Right lobe of liver (tissue), 6 donors: ENCODE measurements around the gene CHRNA5. TPM values are rescaled to one million over a fixed set of nuclear protein-coding genes. Genes with fewer than 3 reads are reported as not detected.

Source experiments
- ATAC-seq, 4 donors: fragments of 200-7000 bp; cut with Tn5 transposase; one replicate each; pipeline ENCODE4 v1.9.1; 2020; ENCODE audit warnings: mild to moderate bottlenecking in 4 of 4, moderate library complexity in 4 of 4
- DNase-seq, 3 donors: peaks; one replicate each; pipeline ENCODE4 v3.0.0-alpha.2; 2020
- H3K27ac ChIP-seq, 3 donors: fragments of 200-600 bp; one replicate each; pipeline ENCODE4 v1.8.0; 2022
- H3K27me3 ChIP-seq, 2 donors: fragments of 200-600 bp; one replicate each; pipeline ENCODE4 v1.8.0; 2022
- H3K36me3 ChIP-seq, 4 donors: fragments of 200-600 bp; sonication (generic) in 1 of 4; one replicate each; pipeline versions ENCODE4 v1.5.1 to v1.8.0; 2017 to 2022; ENCODE audit warnings: control low read depth in 1 of 4
- H3K4me1 ChIP-seq, 4 donors: fragments of 200-600 bp; sonication (generic) in 1 of 4; one replicate each; pipeline versions ENCODE4 v1.5.1 to v1.8.0; 2017 to 2022; ENCODE audit warnings: control low read depth in 1 of 4
- H3K4me3 ChIP-seq, 3 donors: fragments of 200-600 bp; one replicate each; pipeline ENCODE4 v1.8.0; 2022
- H3K9me3 ChIP-seq, 4 donors: fragments of 200-600 bp; sonication (generic) in 1 of 4; one replicate each; pipeline versions ENCODE4 v1.5.1 to v1.8.0; 2017 to 2022; ENCODE audit warnings: control low read depth in 1 of 4
- POLR2A ChIP-seq: fragments of 450-650 bp; IDR thresholded peaks from one replicate; pipeline ENCODE4 v1.6.1; 2017; ENCODE audit warnings: antibody characterized with exemption, mild to moderate bottlenecking
- WGBS: methylation state at CpG from one replicate; pipeline ENCODE4 v1.1.6; 2018; ENCODE audit warnings: low coverage, low lambda C conversion rate; ENCODE audit not compliant: insufficient coverage; ENCODE audit errors: missing lambda C conversion rate; 5-methylcytosine and 5-hydroxymethylcytosine counted together
- intact Hi-C, 2 donors: fragments of 100-400 bp; cut with DNase I; formaldehyde crosslinking; loops; one replicate each; pipeline versions ENCODE4 v1.11.2 to v1.14.1; 2022
- total RNA-seq, 6 experiments: library from RNA; depleted of rRNA in 2 of 6; stranded (reverse); fragments of >200 nt in 2 of 6; fragmentation: NEBNext Ultra II Directional in 3 of 6; extraction: Animal tissue kit (Norgen Biotek cat#: 25700) in 3 of 6; gene quantifications; one replicate each; pipeline versions ENCODE4 v1.1.0 to v1.2.4, GENCODE V29; 2016 to 2023
- TF ChIP-seq, protein P1 (sequence below), 4 donors: fragments of 200-600 bp in 3 of 4; fragments of 450-650 bp in 1 of 4; IDR thresholded peaks; one replicate each; pipeline versions ENCODE4 v1.5.1 to v1.8.0; 2016 to 2022; ENCODE audit warnings: antibody characterized with exemption in 4 of 4, mild to moderate bottlenecking in 2 of 4
- donor health status: DM: no; HTN: yes; CAD: no.
- donor health status: DM: no; HTN: no; CAD: no.
- donor health status: DM: no; HTN: no; CAD: no.
- donor health status: DM: no; HTN: yes; CAD: no.
- donor health status: DM: no; HTN: yes; CAD: no.

CHRNA5 gene
- total RNA-seq, 6 experiments from 2014 or later: 0.19 to 0.56 (median 0.38) TPM; not detected in 1

DNA sequence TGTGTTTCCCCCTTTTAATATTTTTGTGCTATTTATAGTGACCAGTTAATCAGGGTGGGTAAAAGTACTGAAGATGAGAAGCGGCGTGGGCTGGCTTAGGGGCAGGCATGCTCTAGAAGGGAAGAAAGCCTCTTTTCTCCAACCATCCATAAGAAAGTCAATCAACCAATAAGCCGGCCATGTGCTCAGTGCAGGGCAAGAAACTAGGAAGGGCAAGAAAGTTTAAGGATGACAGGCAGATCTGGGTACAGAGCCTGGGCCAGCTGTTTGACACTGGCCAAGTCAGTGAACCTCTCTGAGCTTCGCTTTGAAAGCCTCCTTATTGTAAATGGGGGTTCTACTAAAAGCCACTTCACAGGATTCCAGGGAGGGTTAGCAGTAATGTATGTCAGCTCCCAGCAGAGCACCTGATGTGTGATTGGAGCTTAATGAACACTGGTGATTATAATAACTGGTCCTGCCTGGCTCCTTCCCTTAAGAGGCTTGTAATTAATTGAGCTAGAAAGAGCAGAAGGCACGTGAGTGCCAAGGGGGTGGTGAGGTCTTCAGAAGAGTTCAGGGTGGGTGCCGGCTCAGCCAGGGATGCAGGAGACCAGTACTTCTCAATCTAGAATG lies 61.2 kb downstream of the CHRNA5 start:
- Histone ChIP-seq H3K4me1 (no peaks in the 10 kb centered on the region), H3K9me3 (no peaks in the 10 kb centered on the region), H3K4me3 (no peak overlapping the region), H3K27ac (no peak overlapping the region), H3K36me3 (no peaks in the 10 kb centered on the region), H3K27me3 (no peaks in the 10 kb centered on the region)
- DNase-seq (no peak), ATAC-seq (no peak)
- TF ChIP-seq, protein P1, sequence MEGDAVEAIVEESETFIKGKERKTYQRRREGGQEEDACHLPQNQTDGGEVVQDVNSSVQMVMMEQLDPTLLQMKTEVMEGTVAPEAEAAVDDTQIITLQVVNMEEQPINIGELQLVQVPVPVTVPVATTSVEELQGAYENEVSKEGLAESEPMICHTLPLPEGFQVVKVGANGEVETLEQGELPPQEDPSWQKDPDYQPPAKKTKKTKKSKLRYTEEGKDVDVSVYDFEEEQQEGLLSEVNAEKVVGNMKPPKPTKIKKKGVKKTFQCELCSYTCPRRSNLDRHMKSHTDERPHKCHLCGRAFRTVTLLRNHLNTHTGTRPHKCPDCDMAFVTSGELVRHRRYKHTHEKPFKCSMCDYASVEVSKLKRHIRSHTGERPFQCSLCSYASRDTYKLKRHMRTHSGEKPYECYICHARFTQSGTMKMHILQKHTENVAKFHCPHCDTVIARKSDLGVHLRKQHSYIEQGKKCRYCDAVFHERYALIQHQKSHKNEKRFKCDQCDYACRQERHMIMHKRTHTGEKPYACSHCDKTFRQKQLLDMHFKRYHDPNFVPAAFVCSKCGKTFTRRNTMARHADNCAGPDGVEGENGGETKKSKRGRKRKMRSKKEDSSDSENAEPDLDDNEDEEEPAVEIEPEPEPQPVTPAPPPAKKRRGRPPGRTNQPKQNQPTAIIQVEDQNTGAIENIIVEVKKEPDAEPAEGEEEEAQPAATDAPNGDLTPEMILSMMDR (IDR thresholded peaks at IDR 0.05): no peak
- 63% methylated on average over 6 of the region's 6 CpGs for WGBS
- intact Hi-C loops: no loop called here

- WGBS: 54% methylated on average over 5 of the region's 8 CpGs
- no peaks in the 10 kb centered on the region for H3K36me3 ChIP-seq
- no peaks in the 10 kb centered on the region for H3K4me1 ChIP-seq
- no peak overlapping the region for H3K4me3 ChIP-seq
- H3K27me3 ChIP-seq: no peaks in the 10 kb centered on the region
- no peak for ATAC-seq
- no peaks in the 10 kb centered on the region for H3K9me3 ChIP-seq
- TF ChIP-seq POLR2A: no peak
- TF ChIP-seq, protein P1 (IDR thresholded peaks at IDR 0.05): no peak
- intact Hi-C loops: no loop called here
- DNase-seq: no peak
- H3K27ac ChIP-seq: no peak overlapping the region
Observed at GRCh38 chr15:78627348-78627747, 62.0 kb downstream of the CHRNA5 start.

- Histone ChIP-seq H3K9me3 (no peaks in the 10 kb centered on the region), H3K27me3 (no peaks in the 10 kb centered on the region), H3K36me3 (no peaks in the 10 kb centered on the region), H3K4me1 (no peaks in the 10 kb centered on the region), H3K4me3 (no peak overlapping the region), H3K27ac (no peak overlapping the region)
- 78% methylated on average over 3 of the region's 6 CpGs for WGBS
- ATAC-seq (no peak), DNase-seq (no peak)
- intact Hi-C loops: no loop called here
- TF ChIP-seq, protein P1 (IDR thresholded peaks at IDR 0.05): no peak
- TF ChIP-seq POLR2A: no peak
Observed at GRCh38 chr15:78628227-78628626, 62.9 kb downstream of the CHRNA5 start.

DNA sequence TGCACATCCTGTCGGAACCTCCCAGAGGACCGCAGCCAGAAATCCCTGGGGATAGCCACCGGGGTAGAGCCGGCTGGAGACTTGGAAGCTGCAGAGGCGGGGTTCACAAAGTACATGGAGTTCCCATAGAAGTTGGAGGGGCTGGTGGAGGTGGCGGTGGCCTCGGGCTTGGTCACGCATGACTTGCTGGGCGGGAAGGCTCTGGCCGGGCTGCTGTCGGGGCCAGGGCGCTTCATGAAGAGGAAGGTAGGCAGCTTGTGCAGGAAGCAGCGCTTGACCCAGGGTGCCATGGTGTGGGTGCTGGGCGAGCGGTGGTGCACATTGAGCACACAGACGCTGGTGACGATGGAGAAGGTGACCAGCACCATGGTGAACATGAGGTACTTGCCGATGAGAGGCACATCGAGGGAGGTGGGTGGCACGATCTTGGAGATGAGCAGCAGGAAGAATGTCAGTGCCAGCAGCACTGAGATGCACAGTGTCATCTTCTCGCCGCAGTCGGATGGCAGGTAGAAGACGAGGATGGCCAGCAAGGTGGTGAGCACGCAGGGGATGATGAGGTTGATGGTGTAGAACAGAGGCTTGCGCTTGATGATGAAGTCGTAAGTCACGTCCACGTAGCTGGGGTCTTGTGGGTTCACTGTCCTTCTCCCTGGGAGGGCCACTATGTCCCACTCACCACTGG lies 63.9 kb downstream of the CHRNA5 start:
- Histone ChIP-seq H3K4me1 (no peaks in the 10 kb centered on the region), H3K27me3 (no peaks in the 10 kb centered on the region), H3K36me3 (no peaks in the 10 kb centered on the region), H3K27ac (no peak overlapping the region), H3K4me3 (no peak overlapping the region), H3K9me3 (no peaks in the 10 kb centered on the region)
- no peak for DNase-seq
- no peak for TF ChIP-seq POLR2A
- TF ChIP-seq, protein P1 (IDR thresholded peaks at IDR 0.05): no peak
- intact Hi-C loops: no loop called here
- WGBS: 85% methylated on average over 19 of the region's 29 CpGs
- no peak for ATAC-seq
